Calu3 (cell line): ENCODE results near the gene STK33. TPM values are rescaled to one million over a fixed set of nuclear protein-coding genes. Genes with fewer than 3 reads are reported as not detected.

Experiments
- BruUV-seq: library from RNA; stranded (reverse); fragments of 400-500 nt; replicated peaks from 2 replicates; lab custom pipeline; 2021; lab: Mats Ljungman, UMichigan
- CTCF ChIA-PET: fragments of 300-600 bp; sonication (Branson Sonifier 250); formaldehyde crosslinking; loops from one replicate; lab custom pipeline; 2022; ENCODE audit warnings: antibody characterized with exemption; lab: Charles Lee
- DNase-seq: peaks from one replicate; pipeline ENCODE4 v3.0.0; 2022
- H3K27ac Mint-ChIP-seq: one replicate; pipeline ENCODE4 v1.8.0; 2022; ENCODE audit warnings: mixed read lengths; ENCODE audit not compliant: unreplicated experiment
- H3K27me3 Mint-ChIP-seq: one replicate; pipeline ENCODE4 v1.8.0; 2022; ENCODE audit warnings: mixed read lengths; ENCODE audit not compliant: unreplicated experiment
- H3K36me3 Mint-ChIP-seq: one replicate; pipeline ENCODE4 v1.8.0; 2022; ENCODE audit warnings: mild to moderate bottlenecking, moderate library complexity, mixed read lengths; ENCODE audit not compliant: insufficient read depth, unreplicated experiment
- H3K4me1 Mint-ChIP-seq: one replicate; pipeline ENCODE4 v1.8.0; 2022; ENCODE audit warnings: mild to moderate bottlenecking, low read depth, mixed read lengths; ENCODE audit not compliant: unreplicated experiment
- H3K4me3 Mint-ChIP-seq: one replicate; pipeline ENCODE4 v1.8.0; 2022; ENCODE audit warnings: mild to moderate bottlenecking, low read depth, moderate library complexity, mixed read lengths; ENCODE audit not compliant: unreplicated experiment
- H3K9me3 Mint-ChIP-seq: one replicate; pipeline ENCODE4 v1.8.0; 2022; ENCODE audit warnings: low read depth, mixed read lengths; ENCODE audit not compliant: unreplicated experiment
- intact Hi-C: fragments of 100-400 bp; cut with micrococcal nuclease; formaldehyde crosslinking; loops from one replicate; pipeline ENCODE4 v1.10.0; 2022; ENCODE audit not compliant: unreplicated experiment
- total RNA-seq: library from RNA; stranded (reverse); gene quantifications from 2 replicates; pipeline ENCODE4 v1.2.3, GENCODE V29; 2022
- TF ChIP-seq, protein P1 (sequence below): fragments of 200-600 bp; IDR thresholded peaks from one replicate; pipeline ENCODE4 v1.8.0; 2022; ENCODE audit warnings: antibody characterized with exemption; ENCODE audit not compliant: unreplicated experiment

STK33 gene
- total RNA-seq, 1 experiment from 2014 or later = 3.0 TPM

DNA sequence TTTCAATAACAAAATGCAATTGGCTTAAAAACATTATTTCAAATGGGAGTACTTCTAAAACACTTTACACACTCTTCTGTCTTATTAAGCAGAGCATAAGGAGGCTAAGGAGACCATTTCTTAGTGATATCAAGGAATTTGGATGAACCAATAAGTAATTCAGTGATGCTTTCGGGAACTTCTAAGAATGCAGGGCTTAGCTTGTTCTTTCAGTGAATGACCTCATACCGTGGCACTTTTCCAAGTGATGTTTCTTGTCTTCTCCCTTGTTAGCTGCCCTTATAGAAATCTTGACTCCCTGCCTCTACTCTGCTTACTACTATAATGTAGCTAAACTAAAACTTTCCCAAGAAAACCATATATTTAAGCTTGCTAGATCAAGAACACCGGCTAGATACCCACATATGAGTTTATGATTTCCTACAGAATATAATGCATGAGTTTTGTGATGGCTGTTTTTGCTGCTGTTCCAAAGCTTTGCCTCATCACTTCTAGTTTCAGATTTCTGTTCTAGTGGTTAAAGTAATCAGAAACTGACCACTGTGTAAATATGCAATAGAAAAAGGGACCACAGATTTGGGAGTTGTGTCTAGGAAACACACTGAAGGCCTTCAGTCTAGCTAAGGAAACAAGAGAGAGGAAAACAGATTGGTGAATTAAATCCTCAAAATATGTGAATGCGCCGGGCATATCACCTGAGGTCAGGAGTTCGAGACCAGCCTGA lies 37.5 kb upstream of the STK33 start:
- CTCF ChIA-PET = no interaction called here
- Mint-ChIP-seq H3K27me3 (no peaks in the 10 kb centered on the region), H3K4me1 (no peaks in the 10 kb centered on the region), H3K9me3 (no peaks in the 10 kb centered on the region), H3K36me3 (no peaks in the 10 kb centered on the region), H3K4me3 (no peak overlapping the region), H3K27ac (no peak overlapping the region)
- TF ChIP-seq, protein P1, sequence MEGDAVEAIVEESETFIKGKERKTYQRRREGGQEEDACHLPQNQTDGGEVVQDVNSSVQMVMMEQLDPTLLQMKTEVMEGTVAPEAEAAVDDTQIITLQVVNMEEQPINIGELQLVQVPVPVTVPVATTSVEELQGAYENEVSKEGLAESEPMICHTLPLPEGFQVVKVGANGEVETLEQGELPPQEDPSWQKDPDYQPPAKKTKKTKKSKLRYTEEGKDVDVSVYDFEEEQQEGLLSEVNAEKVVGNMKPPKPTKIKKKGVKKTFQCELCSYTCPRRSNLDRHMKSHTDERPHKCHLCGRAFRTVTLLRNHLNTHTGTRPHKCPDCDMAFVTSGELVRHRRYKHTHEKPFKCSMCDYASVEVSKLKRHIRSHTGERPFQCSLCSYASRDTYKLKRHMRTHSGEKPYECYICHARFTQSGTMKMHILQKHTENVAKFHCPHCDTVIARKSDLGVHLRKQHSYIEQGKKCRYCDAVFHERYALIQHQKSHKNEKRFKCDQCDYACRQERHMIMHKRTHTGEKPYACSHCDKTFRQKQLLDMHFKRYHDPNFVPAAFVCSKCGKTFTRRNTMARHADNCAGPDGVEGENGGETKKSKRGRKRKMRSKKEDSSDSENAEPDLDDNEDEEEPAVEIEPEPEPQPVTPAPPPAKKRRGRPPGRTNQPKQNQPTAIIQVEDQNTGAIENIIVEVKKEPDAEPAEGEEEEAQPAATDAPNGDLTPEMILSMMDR = no peak
- no peak for DNase-seq
- intact Hi-C loops = no loop called here
- BruUV-seq = no TSS peak

DNA sequence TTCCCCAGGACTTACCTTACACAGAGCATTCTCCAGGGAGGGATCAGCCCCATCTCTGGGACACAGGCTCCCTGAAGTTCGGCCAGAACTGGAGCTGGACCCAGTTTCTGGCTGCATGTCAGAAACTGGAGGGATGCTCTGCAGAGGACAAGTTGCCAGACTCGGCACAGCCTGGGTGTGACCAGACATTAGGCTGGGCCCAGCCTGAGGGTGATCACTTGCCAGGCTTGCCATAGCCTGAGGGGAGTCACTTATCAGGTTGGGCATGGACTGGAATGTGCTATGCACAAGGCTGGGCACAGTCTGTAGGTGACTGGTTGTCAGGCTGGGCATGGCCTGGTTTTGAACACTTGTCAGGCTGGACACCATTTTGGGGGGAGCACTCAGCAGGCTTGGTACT lies 30.7 kb upstream of the STK33 start:
- CTCF ChIA-PET = no interaction called here
- TF ChIP-seq, protein P1 = no peak
- Mint-ChIP-seq H3K4me3 (no peak overlapping the region), H3K27ac (no peak overlapping the region), H3K27me3 (no peaks in the 10 kb centered on the region), H3K9me3 (no peaks in the 10 kb centered on the region), H3K4me1 (no peaks in the 10 kb centered on the region), H3K36me3 (no peaks in the 10 kb centered on the region)
- BruUV-seq = no TSS peak
- DNase-seq = no peak
- intact Hi-C loops = no loop called here

DNA sequence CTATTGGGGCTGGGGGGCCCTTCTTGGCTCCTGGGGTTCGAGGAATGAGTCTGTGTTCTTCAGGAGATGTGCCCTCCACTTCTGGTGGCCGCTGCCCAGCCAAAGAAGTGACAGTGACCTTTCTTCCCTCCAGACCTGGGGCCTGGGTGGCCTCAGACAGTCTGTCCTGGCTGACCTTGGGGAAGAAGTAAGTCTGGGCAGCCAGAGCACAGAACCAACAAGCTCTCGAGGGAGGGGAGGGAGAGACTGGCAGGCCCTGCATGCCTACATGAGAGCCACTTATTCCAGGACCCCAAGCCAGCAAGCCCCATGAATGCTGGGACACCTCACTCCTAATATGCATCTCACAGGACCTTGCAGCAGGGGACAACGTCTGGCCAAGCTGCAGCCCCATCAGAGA lies 27.1 kb upstream of the STK33 start:
- intact Hi-C loops = no loop called here
- Mint-ChIP-seq H3K9me3 (no peaks in the 10 kb centered on the region), H3K4me3 (no peak overlapping the region), H3K27ac (no peak overlapping the region), H3K27me3 (no peaks in the 10 kb centered on the region), H3K36me3 (no peaks in the 10 kb centered on the region), H3K4me1 (no peaks in the 10 kb centered on the region)
- no peak for DNase-seq
- CTCF ChIA-PET = no interaction called here
- TF ChIP-seq, protein P1 = no peak
- no TSS peak for BruUV-seq

DNA sequence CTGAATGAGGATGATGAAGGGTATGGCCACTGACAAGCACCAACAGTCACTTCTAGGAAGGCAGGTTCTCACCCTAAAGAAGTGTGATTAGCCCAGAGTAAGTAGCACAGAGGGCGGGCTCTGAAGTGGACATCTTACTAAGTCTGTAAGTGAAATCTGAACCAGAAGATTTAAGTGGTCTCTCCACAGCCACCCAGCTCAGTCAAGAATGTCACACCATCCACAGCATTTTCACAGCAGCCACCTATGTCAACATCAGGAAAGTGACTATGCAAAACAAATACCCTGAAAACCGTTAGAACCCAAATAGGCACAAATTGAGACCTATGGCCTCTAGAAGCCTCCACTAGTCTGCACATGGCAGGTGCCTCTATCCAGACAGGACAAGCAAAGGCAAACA lies 23.0 kb upstream of the STK33 start:
- no TSS peak for BruUV-seq
- CTCF ChIA-PET = no interaction called here
- no peaks in the 10 kb centered on the region for H3K27me3 Mint-ChIP-seq
- no peaks in the 10 kb centered on the region for H3K9me3 Mint-ChIP-seq
- H3K27ac Mint-ChIP-seq = no peak overlapping the region
- H3K4me3 Mint-ChIP-seq = no peak overlapping the region
- no peaks in the 10 kb centered on the region for H3K36me3 Mint-ChIP-seq
- no peaks in the 10 kb centered on the region for H3K4me1 Mint-ChIP-seq
- TF ChIP-seq, protein P1 = no peak
- intact Hi-C loops = no loop called here
- no peak for DNase-seq
